Endothelial cell of umbilical vein (primary cell): ENCODE data around the gene WRAP73.

Experiments
- CTCF ChIP-seq, 2 donors: IDR thresholded peaks; 1 replicate in 1 of 2; 2 replicates in 1 of 2; pipeline ENCODE4 v1.5.1; 2011; ENCODE audit warnings: low read length in 2 of 2, mild to moderate bottlenecking in 2 of 2, moderate library complexity in 2 of 2, control low read depth in 1 of 2, inconsistent platforms in 1 of 2, low read depth in 1 of 2; ENCODE audit not compliant: insufficient read depth in 1 of 2; ENCODE audit errors: extremely low read depth in 1 of 2
- EZH2 ChIP-seq: IDR thresholded peaks from 2 replicates; pipeline ENCODE4 v1.6.1; 2012; ENCODE audit warnings: borderline replicate concordance, low read depth, mild to moderate bottlenecking, moderate library complexity, low read length, inconsistent platforms; ENCODE audit not compliant: severe bottlenecking
- JUN ChIP-seq: IDR thresholded peaks from 2 replicates; pipeline ENCODE4 v1.6.1; 2011; ENCODE audit warnings: borderline replicate concordance, low read depth; ENCODE audit not compliant: insufficient read length, insufficient read depth
- POLR2A ChIP-seq: IDR thresholded peaks from 2 replicates; pipeline ENCODE4 v1.6.1; 2012; ENCODE audit warnings: low read depth, mild to moderate bottlenecking, control low read depth, low read length
- POLR2AphosphoS5 ChIP-seq: IDR thresholded peaks from 2 replicates; pipeline ENCODE4 v1.6.1; 2012; ENCODE audit warnings: low read depth, mild to moderate bottlenecking, control low read depth, low read length, moderate library complexity; ENCODE audit not compliant: insufficient read depth

GRCh38 chr1:3656450-3657095 is 6.7 kb upstream of the WRAP73 start:
- TF ChIP-seq CTCF (IDR thresholded peaks at IDR 0.05; ENCODE audit: extremely low read depth in 1 of 2, insufficient read depth in 1 of 2, low read depth in 1 of 2, low read length in 2 of 2), result no peak
- no peak for TF ChIP-seq POLR2AphosphoS5
- TF ChIP-seq EZH2, result no peak
- TF ChIP-seq POLR2A, result no peak
- no peak for TF ChIP-seq JUN
